H1 (cell line): Measurements from ENCODE around the gene SLC35G4. TPM values are rescaled to one million over a fixed set of nuclear protein-coding genes. Genes with fewer than 3 reads are reported as not detected.

ENCODE experiments used
- FOSL1 ChIP-seq: IDR thresholded peaks from 2 replicates; pipeline ENCODE4 v1.6.1; 2011; ENCODE audit warnings: mild to moderate bottlenecking, low read depth, low read length, moderate library complexity; ENCODE audit not compliant: insufficient read depth
- SIN3A ChIP-seq, 2 experiments: IDR thresholded peaks in 1 of 2; conservative IDR thresholded peaks in 1 of 2; 2 replicates each; pipeline ENCODE4 v1.6.1; 2011 to 2012; ENCODE audit warnings: low read length in 2 of 2, improper control_type of control experiment in 1 of 2, low read depth in 1 of 2, mild to moderate bottlenecking in 1 of 2
- SP4 ChIP-seq: IDR thresholded peaks from 2 replicates; pipeline ENCODE4 v1.6.1; 2012; ENCODE audit warnings: low read length, inconsistent platforms
- TBP ChIP-seq: IDR thresholded peaks from 2 replicates; pipeline ENCODE4 v1.6.1; 2011; ENCODE audit warnings: low read depth, low read length, improper control_type of control experiment
- TCF12 ChIP-seq: IDR thresholded peaks from 2 replicates; pipeline ENCODE4 v1.6.1; 2011; ENCODE audit warnings: low read depth, mild to moderate bottlenecking, low read length
- polyA plus RNA-seq, 7 experiments: library from polyadenylated mRNA; depleted of rRNA in 3 of 7; stranded (reverse) in 5 of 7; unstranded in 2 of 7; fragments of >200 nt in 5 of 7; fragments of 200-250 nt in 2 of 7; gene quantifications; 1 replicate in 5 of 7; 2 replicates in 1 of 7; 4 replicates in 1 of 7; pipeline versions ENCODE4 v1.2.1 to v1.2.3, GENCODE V29; 2011 to 2013; ENCODE audit warnings: missing spikeins in 2 of 7, mixed read lengths in 2 of 7
- total RNA-seq: library from RNA; stranded (reverse); fragmentation: NEBNext Ultra II Directional; extraction: Animal tissue kit (Norgen Biotek cat#: 25700); gene quantifications from 2 replicates; pipeline ENCODE4 v1.2.1, GENCODE V29; 2021

The SLC35G4 gene
- total and polyA plus RNA-seq, 2 of the 8 experiments (the other 6 are each of a cell fraction or from before 2014, with no cell fraction given): not detected

GRCh38 chr18:11586896-11587295 lies 22.5 kb upstream of the SLC35G4 start (continued):
- no peak for TF ChIP-seq FOSL1
- no peak for TF ChIP-seq TCF12
- TF ChIP-seq SIN3A (conservative IDR thresholded peaks at IDR 0.05 in 1 of 2, IDR thresholded peaks at IDR 0.05 in 1 of 2; ENCODE audit: low read depth in 1 of 2, low read length in 2 of 2): no peak
- no peak for TF ChIP-seq SP4
- TF ChIP-seq TBP: no peak
